Neural cell (in vitro differentiated cells): ENCODE measurements around the gene OR8K5.

Experiments
- CTCF ChIP-seq: fragments of 450-650 bp; IDR thresholded peaks from 2 replicates; pipeline ENCODE4 v1.5.1; 2014; ENCODE audit warnings: antibody characterized with exemption, mild to moderate bottlenecking, moderate library complexity; ENCODE audit not compliant: poor library complexity, severe bottlenecking
- POLR2AphosphoS5 ChIP-seq: IDR thresholded peaks from 2 replicates; pipeline ENCODE4 v1.6.1; 2012

DNA sequence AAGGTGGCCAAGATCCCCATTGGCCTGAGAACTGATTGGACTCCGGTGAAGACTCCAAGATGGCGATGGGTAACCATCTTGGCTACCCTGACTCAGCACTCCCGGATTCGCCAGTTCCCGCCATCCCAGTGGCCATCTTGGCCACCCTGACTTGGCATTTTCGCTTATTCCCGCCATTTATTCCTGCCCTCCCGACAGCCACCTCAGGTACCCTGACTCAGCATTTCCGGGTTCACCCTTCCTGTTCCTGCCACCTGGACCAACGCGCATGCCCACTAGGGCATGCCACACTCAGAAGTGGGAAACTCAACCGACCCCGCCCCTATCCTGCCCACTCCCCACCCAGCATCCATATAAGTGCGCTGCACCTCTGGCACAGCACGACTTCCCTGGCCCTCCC lies 7.8 kb downstream of the OR8K5 start:
- TF ChIP-seq CTCF (no peak), POLR2AphosphoS5 (no peak)
